Nephron progenitor cell (in vitro differentiated cells): Measurements from ENCODE around the gene IGFBPL1.

ENCODE experiments used
- DNase-seq: peaks from one replicate; pipeline ENCODE4 v3.0.0; 2021
- H3K27ac Mint-ChIP-seq: 2 replicates; pipeline ENCODE4 v1.8.0; 2021; ENCODE audit warnings: mild to moderate bottlenecking, moderate library complexity, mixed read lengths
- H3K27me3 Mint-ChIP-seq: 2 replicates; pipeline ENCODE4 v1.8.0; 2021; ENCODE audit warnings: mild to moderate bottlenecking, low read depth, mixed read lengths; ENCODE audit not compliant: poor library complexity
- H3K36me3 Mint-ChIP-seq: 2 replicates; pipeline ENCODE4 v1.8.0; 2021; ENCODE audit warnings: low read depth, mixed read lengths
- H3K4me1 Mint-ChIP-seq: 2 replicates; pipeline ENCODE4 v1.8.0; 2021; ENCODE audit warnings: mixed read lengths
- H3K4me3 Mint-ChIP-seq: 2 replicates; pipeline ENCODE4 v1.8.0; 2021; ENCODE audit warnings: mild to moderate bottlenecking, moderate library complexity, mixed read lengths
- H3K9me3 Mint-ChIP-seq: 2 replicates; pipeline ENCODE4 v1.8.0; 2021; ENCODE audit warnings: mild to moderate bottlenecking, moderate library complexity, mixed read lengths
- TF ChIP-seq, protein P1 (sequence below): fragments of 200-600 bp; sonication (generic); IDR thresholded peaks from 2 replicates; pipeline ENCODE4 v1.5.0; 2021; ENCODE audit warnings: antibody characterized with exemption

The IGFBPL1 gene

DNA sequence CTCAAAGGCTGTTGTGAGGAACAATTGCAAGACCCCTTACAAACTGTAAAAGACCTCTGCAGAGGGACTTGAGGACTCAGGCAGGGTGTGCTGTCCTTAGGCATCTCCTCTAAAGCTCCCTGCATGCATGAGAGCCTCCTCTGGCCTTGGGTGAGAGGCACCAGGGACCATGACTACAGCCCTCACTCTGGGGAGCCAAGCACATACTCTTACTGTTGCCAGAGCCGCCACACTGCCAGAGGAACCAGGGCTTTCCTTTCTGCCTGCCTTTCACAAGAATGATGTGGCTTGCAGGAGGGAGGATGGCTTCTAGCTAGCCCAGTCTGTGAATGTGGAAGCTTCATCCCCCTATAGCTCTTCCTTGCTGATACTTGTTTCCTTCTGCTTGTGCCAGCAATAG, 5.9 kb downstream of the IGFBPL1 start:
- H3K4me1 Mint-ChIP-seq: peaks cover 42% of the 10 kb centered on the region
- H3K27ac Mint-ChIP-seq: no peak overlapping the region
- peaks cover 19% of the 10 kb centered on the region for H3K27me3 Mint-ChIP-seq
- DNase-seq: no peak
- no peaks in the 10 kb centered on the region for H3K9me3 Mint-ChIP-seq
- H3K36me3 Mint-ChIP-seq: no peaks in the 10 kb centered on the region
- TF ChIP-seq, protein P1, sequence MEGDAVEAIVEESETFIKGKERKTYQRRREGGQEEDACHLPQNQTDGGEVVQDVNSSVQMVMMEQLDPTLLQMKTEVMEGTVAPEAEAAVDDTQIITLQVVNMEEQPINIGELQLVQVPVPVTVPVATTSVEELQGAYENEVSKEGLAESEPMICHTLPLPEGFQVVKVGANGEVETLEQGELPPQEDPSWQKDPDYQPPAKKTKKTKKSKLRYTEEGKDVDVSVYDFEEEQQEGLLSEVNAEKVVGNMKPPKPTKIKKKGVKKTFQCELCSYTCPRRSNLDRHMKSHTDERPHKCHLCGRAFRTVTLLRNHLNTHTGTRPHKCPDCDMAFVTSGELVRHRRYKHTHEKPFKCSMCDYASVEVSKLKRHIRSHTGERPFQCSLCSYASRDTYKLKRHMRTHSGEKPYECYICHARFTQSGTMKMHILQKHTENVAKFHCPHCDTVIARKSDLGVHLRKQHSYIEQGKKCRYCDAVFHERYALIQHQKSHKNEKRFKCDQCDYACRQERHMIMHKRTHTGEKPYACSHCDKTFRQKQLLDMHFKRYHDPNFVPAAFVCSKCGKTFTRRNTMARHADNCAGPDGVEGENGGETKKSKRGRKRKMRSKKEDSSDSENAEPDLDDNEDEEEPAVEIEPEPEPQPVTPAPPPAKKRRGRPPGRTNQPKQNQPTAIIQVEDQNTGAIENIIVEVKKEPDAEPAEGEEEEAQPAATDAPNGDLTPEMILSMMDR: no peak
- no peak overlapping the region for H3K4me3 Mint-ChIP-seq

DNA sequence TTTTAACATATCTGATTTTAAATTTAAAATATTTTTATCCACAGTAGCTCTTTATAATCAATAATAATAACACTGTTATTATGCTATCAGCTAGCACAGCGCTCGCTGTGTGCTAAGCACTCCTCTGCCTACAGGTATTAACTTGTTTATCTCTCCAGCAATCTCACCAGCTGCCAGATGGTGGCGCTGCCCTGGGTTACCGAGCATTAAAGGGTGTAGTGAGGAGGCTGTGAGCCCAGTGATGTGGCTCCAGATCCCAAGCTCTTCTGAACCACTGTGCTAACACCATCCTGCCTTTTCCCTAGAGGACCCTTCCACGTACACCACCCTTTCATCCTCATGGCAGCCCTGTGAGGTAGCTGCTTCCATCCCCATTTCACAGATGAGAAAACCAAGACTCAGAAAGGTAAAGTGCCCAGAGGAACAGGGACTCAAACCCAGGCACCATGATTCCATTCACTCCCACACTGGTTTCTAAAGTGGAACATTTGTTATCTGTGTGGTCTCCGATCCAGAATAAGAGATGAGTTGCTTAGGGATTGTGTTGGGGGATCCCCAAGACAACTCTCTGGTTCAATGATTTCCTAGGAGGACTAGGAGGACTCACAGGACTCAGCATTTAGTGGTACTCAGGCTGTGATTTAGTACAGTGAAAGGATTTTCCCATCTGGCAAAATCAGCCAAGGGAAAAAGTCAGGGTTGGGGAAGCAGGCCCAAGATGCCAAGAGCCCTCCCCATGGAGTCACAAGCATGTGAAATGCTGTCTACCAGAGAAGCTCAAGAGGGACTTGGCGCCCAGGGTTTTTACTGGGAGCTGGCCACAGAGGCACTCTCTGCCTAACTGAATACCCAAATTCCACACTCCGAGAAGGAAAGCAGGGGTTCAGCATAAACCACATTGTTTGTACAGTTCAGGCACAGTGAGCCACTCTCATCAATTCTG, 7.0 kb downstream of the IGFBPL1 start:
- Mint-ChIP-seq H3K36me3 (no peaks in the 10 kb centered on the region), H3K4me3 (no peak overlapping the region), H3K4me1 (peaks cover 41% of the 10 kb centered on the region), H3K9me3 (no peaks in the 10 kb centered on the region), H3K27ac (no peak overlapping the region), H3K27me3 (peaks cover 16% of the 10 kb centered on the region)
- TF ChIP-seq, protein P1: peak; percentile 63
- DNase-seq: peak; percentile 63

DNA sequence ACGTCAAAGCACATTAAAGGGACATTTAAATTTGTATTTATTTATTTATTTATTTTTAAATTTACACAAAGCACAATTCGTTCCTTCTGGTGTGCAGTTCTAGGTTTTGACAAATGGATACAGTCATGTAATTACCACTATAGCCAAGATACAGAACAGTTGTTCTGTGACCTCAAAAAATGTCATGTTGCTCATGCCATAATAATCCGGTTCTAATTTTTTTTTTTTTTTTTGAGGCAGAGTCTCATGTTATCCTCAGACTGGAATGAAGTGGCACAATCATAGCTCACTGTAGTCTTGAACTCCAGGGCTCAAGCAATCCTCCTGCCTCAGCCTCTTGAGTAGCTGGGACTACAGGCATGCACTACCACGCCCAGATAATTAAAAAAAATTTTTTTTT, 7.8 kb downstream of the IGFBPL1 start:
- DNase-seq: no peak
- Mint-ChIP-seq H3K27ac (no peak overlapping the region), H3K4me1 (peaks cover 33% of the 10 kb centered on the region), H3K4me3 (no peak overlapping the region), H3K9me3 (no peaks in the 10 kb centered on the region), H3K27me3 (peaks cover 19% of the 10 kb centered on the region), H3K36me3 (no peaks in the 10 kb centered on the region)
- TF ChIP-seq, protein P1: no peak

DNA sequence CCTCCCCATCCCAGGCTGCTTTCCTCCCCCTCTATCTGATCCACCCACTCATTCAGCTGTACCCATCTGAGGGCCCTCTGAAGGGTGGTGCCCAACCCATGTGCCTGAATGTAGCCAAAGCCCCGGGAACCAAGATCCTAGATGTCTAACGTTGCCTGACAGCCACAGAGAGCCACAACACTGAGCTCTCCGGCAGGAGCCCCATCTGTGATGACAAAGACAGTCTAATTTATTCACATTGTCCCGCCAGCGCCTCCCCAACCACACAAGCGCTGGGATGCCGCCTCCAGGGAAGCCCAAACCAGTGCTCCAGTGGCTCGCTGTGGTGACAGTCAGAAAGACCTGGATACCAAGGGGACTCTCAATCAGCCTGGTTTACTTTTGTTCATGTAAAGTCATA, 8.4 kb downstream of the IGFBPL1 start:
- no peak overlapping the region for H3K4me3 Mint-ChIP-seq
- TF ChIP-seq, protein P1: no peak
- H3K36me3 Mint-ChIP-seq: no peaks in the 10 kb centered on the region
- peaks cover 19% of the 10 kb centered on the region for H3K27me3 Mint-ChIP-seq
- DNase-seq: no peak
- peaks cover 27% of the 10 kb centered on the region for H3K4me1 Mint-ChIP-seq
- no peaks in the 10 kb centered on the region for H3K9me3 Mint-ChIP-seq
- no peak overlapping the region for H3K27ac Mint-ChIP-seq

DNA sequence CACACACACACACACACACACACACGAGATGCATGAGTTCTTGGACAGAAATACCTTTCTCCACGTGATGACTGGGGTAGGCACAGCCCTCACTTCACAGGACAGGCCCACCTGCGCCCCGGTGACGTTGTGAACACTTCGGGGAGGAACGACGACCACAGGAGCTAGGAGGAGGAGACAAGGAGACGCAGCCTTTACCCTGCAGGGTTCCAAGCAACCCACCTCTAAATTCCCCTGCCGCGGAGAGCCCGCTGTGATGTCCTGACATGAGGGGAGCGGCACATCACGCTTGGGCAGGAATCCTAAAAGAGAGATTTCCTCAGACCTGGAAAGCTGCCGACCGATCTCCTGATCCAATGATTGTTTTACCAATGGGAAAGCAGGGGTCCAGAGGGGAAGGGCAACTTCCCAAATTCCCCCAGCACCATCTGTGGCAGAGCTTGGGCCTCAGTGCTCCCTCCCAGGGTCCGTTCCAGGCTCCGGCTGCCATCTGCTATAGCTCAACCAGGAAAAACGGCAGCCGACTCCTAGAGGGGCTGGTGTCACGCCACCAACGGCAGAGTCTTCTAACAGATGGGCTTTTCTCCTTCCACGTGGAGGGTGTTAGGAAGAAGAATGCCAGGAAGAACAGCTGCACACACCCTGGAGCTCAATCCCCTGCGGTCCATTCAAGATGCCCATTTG, 10.1 kb downstream of the IGFBPL1 start:
- TF ChIP-seq, protein P1: no peak
- peaks cover 19% of the 10 kb centered on the region for H3K27me3 Mint-ChIP-seq
- H3K4me3 Mint-ChIP-seq: no peak overlapping the region
- no peaks in the 10 kb centered on the region for H3K9me3 Mint-ChIP-seq
- H3K36me3 Mint-ChIP-seq: no peaks in the 10 kb centered on the region
- peak overlapping the region; percentile 36 for H3K27ac Mint-ChIP-seq
- peaks cover 23% of the 10 kb centered on the region for H3K4me1 Mint-ChIP-seq
- no peak for DNase-seq
